Measurements from ENCODE around the gene CLEC4E.
"Not testable (repeated sequence)": the region's sequence is repeated elsewhere in the genome, so short reads cannot be mapped to it uniquely, and the experiment has no call there.

Gene CLEC4E

DNA sequence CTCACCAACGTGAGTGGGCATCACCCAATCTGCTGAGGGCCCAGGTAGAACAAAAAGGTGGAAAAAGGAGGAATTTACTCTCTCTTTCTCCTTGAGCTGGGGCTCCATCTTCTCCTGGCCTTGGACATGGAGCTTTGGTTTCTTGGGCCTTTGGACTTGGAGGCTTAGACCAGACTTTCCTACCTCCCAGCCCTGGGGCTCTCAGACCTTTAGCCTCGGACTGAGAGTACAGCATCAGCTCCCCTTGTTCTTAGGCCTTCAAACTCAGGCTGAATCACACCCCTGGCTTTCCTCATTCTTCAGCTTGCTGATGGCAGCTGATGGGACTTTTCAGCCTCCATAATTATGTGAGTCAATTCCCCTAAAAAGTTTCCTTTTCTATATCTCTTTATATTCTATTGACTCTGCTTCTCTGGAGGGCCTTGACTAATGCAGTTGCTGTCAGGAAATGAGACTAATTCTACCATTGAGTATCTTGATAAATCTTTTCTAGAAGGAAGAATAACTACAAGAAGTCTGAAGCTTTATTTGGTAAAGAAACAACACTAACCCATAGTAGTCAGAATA lies 15.9 kb upstream of the CLEC4E start:
- no peaks in the 10 kb centered on the region for H3K9me3 ChIP-seq
- in situ Hi-C loops (cut with MboI; ENCODE audit: low sequenced_read_pairs): no loop called here

GRCh38 chr12:8554451-8555195 lies 13.9 kb upstream of the CLEC4E start:
- Histone ChIP-seq H3K4me1 (no peaks in the 10 kb centered on the region), H3K27me3 (ENCODE audit: low read depth) (no peaks in the 10 kb centered on the region), H3K9me3 (no peaks in the 10 kb centered on the region), H3K36me3 (replicated peaks) (no peaks in the 10 kb centered on the region), H3K4me3 (no peak overlapping the region)
- DNase-seq (ENCODE audit: low spot score in 2 of 2): no peak
- in situ Hi-C loops (cut with MboI; ENCODE audit: low sequenced_read_pairs): no loop called here

More for the DNA sequence above, 15.9 kb upstream of the CLEC4E start:
- Histone ChIP-seq H3K36me3 (replicated peaks) (no peaks in the 10 kb centered on the region), H3K4me1 (no peaks in the 10 kb centered on the region), H3K27me3 (ENCODE audit: low read depth) (no peaks in the 10 kb centered on the region), H3K4me3 (no peak overlapping the region)
- no peak for DNase-seq (ENCODE audit: low spot score in 2 of 2)

DNA sequence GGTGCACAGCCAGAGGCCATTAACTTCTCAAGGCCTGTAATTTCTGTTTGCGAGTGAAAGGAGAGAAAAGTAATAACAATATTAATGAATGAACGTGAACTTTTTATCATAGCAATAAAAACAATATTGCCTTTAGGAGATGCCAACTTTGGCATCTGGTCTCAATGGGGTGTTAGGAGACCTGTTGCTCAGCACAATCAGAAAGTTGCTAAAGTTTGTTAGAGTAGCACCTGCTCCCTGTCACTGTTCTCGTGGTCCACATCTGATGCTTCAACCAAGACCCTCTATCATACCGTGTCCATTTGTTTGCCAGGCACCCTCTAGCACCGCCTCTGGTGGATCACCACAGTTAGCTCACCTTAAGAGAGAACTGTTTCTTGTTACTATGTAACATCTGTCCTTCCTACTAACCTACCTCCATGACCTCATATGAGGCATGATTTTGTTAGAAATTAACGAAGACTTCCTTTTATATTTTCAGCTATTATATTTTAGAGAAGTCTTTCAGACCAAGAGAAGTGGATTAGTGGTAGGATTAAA lies 12.5 kb upstream of the CLEC4E start:
- no peak for DNase-seq (ENCODE audit: low spot score in 2 of 2)
- no peaks in the 10 kb centered on the region for H3K36me3 ChIP-seq (replicated peaks)
- H3K4me1 ChIP-seq: no peaks in the 10 kb centered on the region
- in situ Hi-C loops (cut with MboI; ENCODE audit: low sequenced_read_pairs): no loop called here
- no peak overlapping the region for H3K4me3 ChIP-seq
- H3K9me3 ChIP-seq: no peaks in the 10 kb centered on the region
- H3K27me3 ChIP-seq (ENCODE audit: low read depth): no peaks in the 10 kb centered on the region

DNA sequence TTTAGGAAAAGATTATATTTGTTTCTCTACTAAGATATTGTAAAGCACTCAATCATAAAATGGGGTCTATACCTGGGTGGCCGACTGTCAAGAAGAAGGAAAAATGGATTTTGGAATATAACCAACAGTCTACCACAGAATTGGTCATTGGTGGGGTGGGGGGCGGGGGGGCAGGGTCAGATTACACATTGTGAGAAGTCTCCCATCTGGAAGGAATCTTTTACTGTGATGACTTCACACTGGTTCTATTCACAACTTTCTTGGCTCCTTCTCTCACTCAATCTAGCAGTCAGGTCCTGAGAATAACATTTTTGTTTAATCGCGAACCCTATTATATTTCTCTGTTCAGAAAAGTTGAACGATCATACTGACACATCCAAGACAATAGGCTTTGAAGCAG lies 8.7 kb upstream of the CLEC4E start:
- no peak overlapping the region for H3K4me3 ChIP-seq
- DNase-seq (ENCODE audit: low spot score in 2 of 2): no peak
- H3K9me3 ChIP-seq: no peaks in the 10 kb centered on the region
- H3K27me3 ChIP-seq (ENCODE audit: low read depth): no peaks in the 10 kb centered on the region
- no peaks in the 10 kb centered on the region for H3K4me1 ChIP-seq
- H3K36me3 ChIP-seq (replicated peaks): no peaks in the 10 kb centered on the region
- in situ Hi-C loops (cut with MboI; ENCODE audit: low sequenced_read_pairs): no loop called here

GRCh38 chr12:8548192-8548591 lies 7.5 kb upstream of the CLEC4E start:
- Histone ChIP-seq H3K4me3 (no peak overlapping the region), H3K27me3 (ENCODE audit: low read depth) (no peaks in the 10 kb centered on the region), H3K9me3 (no peaks in the 10 kb centered on the region), H3K4me1 (no peaks in the 10 kb centered on the region), H3K36me3 (replicated peaks) (no peaks in the 10 kb centered on the region)
- in situ Hi-C loops (cut with MboI; ENCODE audit: low sequenced_read_pairs): no loop called here
- DNase-seq (ENCODE audit: low spot score in 2 of 2): no peak

- Histone ChIP-seq H3K4me3 (no peak overlapping the region), H3K4me1 (no peaks in the 10 kb centered on the region), H3K27me3 (ENCODE audit: low read depth) (no peaks in the 10 kb centered on the region), H3K36me3 (replicated peaks) (no peaks in the 10 kb centered on the region), H3K9me3 (no peaks in the 10 kb centered on the region)
- in situ Hi-C loops (cut with MboI; ENCODE audit: low sequenced_read_pairs): no loop called here
- DNase-seq (ENCODE audit: low spot score in 2 of 2): no peak
Observed at GRCh38 chr12:8547645-8548044, 6.9 kb upstream of the CLEC4E start.

DNA sequence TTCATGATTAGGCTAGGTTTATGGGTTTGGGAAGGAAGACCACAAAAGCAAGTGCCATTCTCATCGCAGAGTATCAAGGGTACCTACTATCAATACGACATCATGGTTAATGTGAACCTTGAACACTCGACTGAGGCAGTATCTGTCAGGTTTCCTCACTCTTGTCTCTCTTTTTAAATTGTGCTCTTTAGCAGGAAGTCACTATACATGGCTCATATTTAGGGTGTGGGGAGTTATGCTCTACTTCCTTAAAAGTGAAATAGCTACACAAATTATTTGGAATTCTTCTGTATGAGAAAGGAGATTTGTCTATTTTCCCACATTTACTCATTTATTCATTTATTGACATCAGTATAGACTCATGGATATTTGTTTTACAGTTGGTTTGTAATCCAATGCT lies 5.9 kb upstream of the CLEC4E start:
- in situ Hi-C loops (cut with MboI; ENCODE audit: low sequenced_read_pairs): no loop called here
- Histone ChIP-seq H3K4me3 (no peak overlapping the region), H3K4me1 (no peaks in the 10 kb centered on the region), H3K36me3 (replicated peaks) (no peaks in the 10 kb centered on the region), H3K27me3 (ENCODE audit: low read depth) (no peaks in the 10 kb centered on the region), H3K9me3 (no peaks in the 10 kb centered on the region)
- no peak for DNase-seq (ENCODE audit: low spot score in 2 of 2)

DNA sequence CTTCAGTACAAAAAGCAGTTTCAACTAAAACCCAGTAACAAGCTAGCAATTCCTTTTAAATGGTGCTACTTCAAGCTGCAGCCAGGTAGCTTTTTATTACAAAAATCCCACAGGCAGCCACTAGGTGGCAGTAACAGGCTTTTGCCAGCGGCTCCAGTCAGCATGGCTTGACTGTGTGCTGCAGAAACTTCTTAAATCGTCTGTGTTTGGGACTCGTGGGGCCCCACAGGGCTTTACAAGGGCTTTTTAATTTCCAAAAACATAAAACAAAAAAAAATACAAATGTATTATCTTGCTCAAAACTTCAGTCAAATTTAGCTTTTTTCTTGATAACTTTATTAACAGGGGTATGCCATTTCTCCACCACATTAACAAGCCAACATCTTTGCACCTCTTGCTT lies 3.6 kb upstream of the CLEC4E start:
- in situ Hi-C loops (cut with MboI; ENCODE audit: low sequenced_read_pairs): no loop called here
- H3K27me3 ChIP-seq (ENCODE audit: low read depth): no peaks in the 10 kb centered on the region
- peak; percentile 61 to 85 for DNase-seq (ENCODE audit: low spot score in 2 of 2)
- no peaks in the 10 kb centered on the region for H3K4me1 ChIP-seq
- H3K36me3 ChIP-seq (replicated peaks): no peaks in the 10 kb centered on the region
- H3K4me3 ChIP-seq: no peak overlapping the region
- no peaks in the 10 kb centered on the region; the same call in 1 of the 2 replicates for H3K9me3 ChIP-seq

GRCh38 chr12:8541562-8541961 lies 857 bp upstream of the CLEC4E start:
- DNase-seq (ENCODE audit: low spot score in 2 of 2): no peak
- no peaks in the 10 kb centered on the region; the same call in 1 of the 2 replicates for H3K9me3 ChIP-seq
- H3K4me1 ChIP-seq: no peaks in the 10 kb centered on the region
- no peaks in the 10 kb centered on the region for H3K36me3 ChIP-seq (replicated peaks)
- in situ Hi-C loops (cut with MboI; ENCODE audit: low sequenced_read_pairs): no loop called here
- no peak overlapping the region for H3K4me3 ChIP-seq
- no peaks in the 10 kb centered on the region for H3K27me3 ChIP-seq (ENCODE audit: low read depth)

DNA sequence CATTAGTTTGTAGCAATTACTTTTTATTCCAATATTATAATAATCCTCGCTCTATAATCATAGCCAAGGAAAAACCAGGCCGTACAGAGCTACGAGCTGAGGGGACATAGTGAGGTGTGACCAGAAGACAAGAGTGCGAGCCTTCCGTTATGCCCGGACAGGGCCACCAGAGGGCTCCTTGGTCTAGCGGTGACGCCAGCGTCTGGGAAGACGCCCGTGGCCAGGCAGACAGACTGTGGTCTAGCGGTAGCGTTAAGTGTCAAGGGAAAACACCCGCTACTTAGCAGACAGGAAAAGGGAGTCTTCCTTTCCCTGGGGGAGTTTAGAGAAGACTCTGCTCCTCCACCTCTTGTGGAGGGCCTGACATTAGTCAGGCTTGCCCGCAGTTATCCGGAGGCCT lies 2.9 kb downstream of the CLEC4E start:
- in situ Hi-C loops (cut with MboI; ENCODE audit: low sequenced_read_pairs); H3K4me3 ChIP-seq; H3K4me1 ChIP-seq; H3K27me3 ChIP-seq (ENCODE audit: low read depth); H3K9me3 ChIP-seq; H3K36me3 ChIP-seq (replicated peaks): not testable (repeated sequence)
- DNase-seq (ENCODE audit: low spot score in 2 of 2): peak in 1 of 2 experiments; percentile 66

DNA sequence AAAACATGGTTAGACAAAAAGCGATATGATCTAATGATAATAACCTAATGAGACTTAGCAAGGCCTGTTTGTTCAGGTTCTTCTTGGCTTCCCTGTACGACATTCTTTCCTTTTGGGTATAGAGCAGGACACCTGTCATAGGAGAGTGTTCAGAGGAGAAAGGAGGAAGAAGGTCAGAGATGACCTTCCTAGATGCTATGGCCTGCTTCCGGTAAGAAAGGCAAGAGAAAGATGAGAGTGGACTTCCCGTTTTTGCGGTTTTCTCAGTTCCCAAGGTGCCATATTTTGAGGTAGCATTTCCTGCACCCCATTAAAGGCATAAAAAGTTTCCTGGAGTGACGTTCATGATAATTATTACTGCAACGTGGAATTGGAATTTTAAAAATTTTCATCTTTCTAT lies 8.7 kb downstream of the CLEC4E start:
- in situ Hi-C loops (cut with MboI; ENCODE audit: low sequenced_read_pairs): no loop called here
- Histone ChIP-seq H3K36me3 (replicated peaks) (no peaks in the 10 kb centered on the region), H3K9me3 (no peaks in the 10 kb centered on the region), H3K4me1 (no peaks in the 10 kb centered on the region), H3K4me3 (no peak overlapping the region), H3K27me3 (ENCODE audit: low read depth) (no peaks in the 10 kb centered on the region)
- no peak for DNase-seq (ENCODE audit: low spot score in 2 of 2)

- Histone ChIP-seq H3K9me3 (no peaks in the 10 kb centered on the region), H3K4me3 (no peak overlapping the region), H3K27me3 (ENCODE audit: low read depth) (no peaks in the 10 kb centered on the region), H3K4me1 (no peaks in the 10 kb centered on the region), H3K36me3 (replicated peaks) (no peaks in the 10 kb centered on the region)
- no peak for DNase-seq (ENCODE audit: low spot score in 2 of 2)
- in situ Hi-C loops (cut with MboI; ENCODE audit: low sequenced_read_pairs): no loop called here
Observed at GRCh38 chr12:8527250-8528130, 13.2 kb downstream of the CLEC4E start.

DNA sequence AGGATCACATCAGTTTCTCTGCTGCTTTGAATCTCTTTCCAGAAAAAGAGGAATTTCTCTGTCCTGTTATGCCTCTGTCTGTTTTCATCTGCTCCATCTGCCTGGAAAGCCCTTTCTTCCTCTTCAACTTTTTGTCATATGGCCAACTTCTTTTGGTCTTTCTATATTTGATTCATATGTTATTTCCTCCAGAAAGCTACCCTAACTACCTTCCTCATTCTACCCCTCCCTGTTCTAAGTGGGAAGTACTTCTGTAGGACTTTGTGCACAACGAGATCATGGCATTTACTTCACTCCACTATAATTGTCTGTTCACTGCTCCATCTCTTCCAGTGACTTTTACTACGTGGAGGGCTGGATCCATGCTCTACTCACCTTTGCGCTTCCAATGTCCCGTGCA lies 21.5 kb downstream of the CLEC4E start:
- DNase-seq (ENCODE audit: low spot score in 2 of 2): no peak
- H3K4me1 ChIP-seq: no peaks in the 10 kb centered on the region
- in situ Hi-C loops (cut with MboI; ENCODE audit: low sequenced_read_pairs): no loop called here
- peaks cover 8% of the 10 kb centered on the region; the same call in 1 of the 2 replicates for H3K27me3 ChIP-seq (ENCODE audit: low read depth)
- H3K36me3 ChIP-seq (replicated peaks): no peaks in the 10 kb centered on the region
- no peak overlapping the region for H3K4me3 ChIP-seq
- no peaks in the 10 kb centered on the region for H3K9me3 ChIP-seq

DNA sequence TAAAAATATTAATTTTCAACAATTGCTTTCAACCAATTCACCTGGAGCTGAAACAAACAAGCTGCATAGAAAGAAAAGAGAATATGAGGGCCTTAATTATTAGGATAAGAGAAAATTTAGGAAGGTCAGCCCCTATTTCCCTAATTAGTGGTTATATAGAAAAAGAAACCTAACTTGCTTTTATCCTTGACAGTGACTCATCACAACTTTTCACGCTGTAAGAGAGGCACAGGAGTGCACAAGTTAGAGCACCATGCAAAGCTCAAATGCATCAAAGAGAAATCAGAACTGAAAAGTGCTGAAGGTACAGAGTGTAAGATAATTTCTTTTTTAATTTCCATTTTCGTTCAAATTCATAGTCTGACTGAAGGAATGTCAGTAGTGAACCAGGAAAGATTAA lies 22.7 kb downstream of the CLEC4E start:
- Histone ChIP-seq H3K4me1 (no peaks in the 10 kb centered on the region), H3K36me3 (replicated peaks) (no peaks in the 10 kb centered on the region), H3K27me3 (ENCODE audit: low read depth) (peaks cover 8% of the 10 kb centered on the region; the same call in 1 of the 2 replicates), H3K9me3 (no peaks in the 10 kb centered on the region), H3K4me3 (no peak overlapping the region)
- DNase-seq (ENCODE audit: low spot score in 2 of 2): no peak
- in situ Hi-C loops (cut with MboI; ENCODE audit: low sequenced_read_pairs): no loop called here
